COR-L47 (cell line): ENCODE data around the gene ZNRF2.
A peak's percentile ranks its signal among the peaks of the same experiment; 100 is the strongest.

Source experiments
- DNase-seq: peaks from one replicate; lab custom pipeline; 2025; lab: John Stamatoyannopoulos, UW

ZNRF2 gene

GRCh38 chr7:30411897-30412296, 127.5 kb downstream of the ZNRF2 start:
- no peak for DNase-seq

GRCh38 chr7:30412782-30413504, 128.5 kb downstream of the ZNRF2 start:
- peak; percentile 68 for DNase-seq

GRCh38 chr7:30413864-30414263, 129.5 kb downstream of the ZNRF2 start:
- no peak for DNase-seq
